Epidermal melanocyte (primary cell): ENCODE results near the gene CCNY.

Experiments used
- DNase-seq: peaks from one replicate; pipeline ENCODE4 v3.0.0; 2011; ENCODE audit warnings: low spot score; ENCODE audit not compliant: insufficient read length

Gene CCNY

DNA sequence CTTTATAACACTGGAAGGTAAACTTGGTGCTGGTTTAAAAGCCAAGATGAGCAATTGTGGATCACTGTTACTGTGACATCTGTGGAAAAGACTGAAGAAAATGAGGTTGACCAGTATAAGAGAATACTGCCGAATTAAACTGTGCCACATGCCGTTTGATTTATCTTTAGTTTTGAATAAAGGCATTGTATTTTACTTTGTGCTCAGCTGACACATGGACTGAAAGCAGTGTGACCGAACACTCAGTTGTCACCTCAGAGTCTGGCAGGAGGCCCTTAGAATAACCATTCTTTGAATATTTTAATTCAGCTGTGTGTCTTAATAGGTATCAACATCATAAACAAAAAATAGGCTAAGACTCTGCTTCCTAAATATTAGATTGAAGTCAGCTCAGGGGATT is 135.1 kb downstream of the CCNY start:
- no peak for DNase-seq

DNA sequence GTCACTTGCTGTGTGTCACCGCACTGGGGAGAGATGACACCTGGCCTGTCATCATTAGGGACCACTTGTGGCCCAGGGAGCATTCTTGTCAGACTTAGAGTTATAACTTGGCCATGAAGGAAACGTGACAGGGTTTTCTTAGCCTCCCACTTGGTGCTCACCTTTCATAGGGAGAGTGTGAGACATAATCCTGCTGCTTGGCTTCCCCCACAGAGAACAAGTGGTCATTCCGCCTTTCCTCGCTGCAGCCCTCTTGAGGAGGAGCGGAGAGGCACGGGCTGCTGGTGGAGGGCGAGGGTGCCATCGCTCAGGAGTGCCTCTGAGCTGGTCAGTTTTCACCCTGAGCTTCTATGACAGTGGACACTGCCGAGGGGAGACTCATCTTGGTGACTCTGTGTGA is 143.8 kb downstream of the CCNY start:
- DNase-seq = no peak

DNA sequence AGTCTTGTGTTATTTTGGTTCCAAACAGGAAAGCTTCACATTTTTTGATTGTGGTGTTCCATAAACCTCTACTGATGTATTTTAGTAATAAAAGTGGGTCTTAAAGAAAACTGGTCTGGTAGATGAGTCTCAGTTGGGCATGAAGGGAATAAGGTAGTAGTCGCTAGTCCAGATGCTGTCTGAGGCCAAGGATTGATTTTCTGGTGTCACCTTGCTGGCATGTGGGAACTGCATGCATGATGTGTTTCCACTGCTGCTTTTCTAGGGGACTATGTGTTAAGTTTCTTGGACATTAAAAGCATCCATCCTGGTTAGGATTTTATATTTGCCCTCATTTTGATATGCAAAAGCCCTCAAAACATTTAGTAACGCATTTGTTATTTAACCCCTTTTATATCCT is 145.1 kb downstream of the CCNY start:
- DNase-seq = no peak

DNA sequence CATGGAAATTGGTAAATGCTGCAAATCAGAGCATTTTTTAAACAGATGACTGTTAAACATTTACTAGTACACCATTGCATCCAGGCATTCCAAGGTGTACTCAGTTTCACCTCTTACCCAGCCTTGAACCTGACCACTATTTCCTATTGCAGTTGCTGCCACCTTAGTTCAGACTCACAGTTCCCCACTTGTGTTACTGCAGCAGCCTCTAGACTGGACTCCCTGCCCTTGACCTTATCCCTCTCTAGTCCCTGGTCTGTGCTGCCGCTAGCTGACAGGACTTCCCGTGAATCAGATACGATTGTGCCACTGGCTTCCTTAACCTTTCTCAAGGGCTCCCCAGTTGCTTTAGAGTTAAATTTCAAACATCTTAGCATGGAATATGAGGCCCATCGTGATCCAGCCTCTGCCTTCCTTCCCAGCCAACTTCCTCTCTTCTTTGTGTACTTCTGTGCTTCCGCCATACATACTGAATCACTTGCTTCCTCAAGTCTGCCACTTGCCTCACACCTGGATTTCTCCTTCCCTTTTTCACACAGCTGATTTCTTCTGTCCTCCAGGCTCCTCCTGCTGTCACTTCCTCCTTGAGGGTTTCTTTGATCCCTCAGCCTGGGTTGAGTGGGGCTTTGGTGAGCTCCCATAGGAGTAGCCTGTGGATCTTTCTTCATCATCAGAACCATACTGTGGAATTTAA is 150.1 kb downstream of the CCNY start:
- DNase-seq = no peak

DNA sequence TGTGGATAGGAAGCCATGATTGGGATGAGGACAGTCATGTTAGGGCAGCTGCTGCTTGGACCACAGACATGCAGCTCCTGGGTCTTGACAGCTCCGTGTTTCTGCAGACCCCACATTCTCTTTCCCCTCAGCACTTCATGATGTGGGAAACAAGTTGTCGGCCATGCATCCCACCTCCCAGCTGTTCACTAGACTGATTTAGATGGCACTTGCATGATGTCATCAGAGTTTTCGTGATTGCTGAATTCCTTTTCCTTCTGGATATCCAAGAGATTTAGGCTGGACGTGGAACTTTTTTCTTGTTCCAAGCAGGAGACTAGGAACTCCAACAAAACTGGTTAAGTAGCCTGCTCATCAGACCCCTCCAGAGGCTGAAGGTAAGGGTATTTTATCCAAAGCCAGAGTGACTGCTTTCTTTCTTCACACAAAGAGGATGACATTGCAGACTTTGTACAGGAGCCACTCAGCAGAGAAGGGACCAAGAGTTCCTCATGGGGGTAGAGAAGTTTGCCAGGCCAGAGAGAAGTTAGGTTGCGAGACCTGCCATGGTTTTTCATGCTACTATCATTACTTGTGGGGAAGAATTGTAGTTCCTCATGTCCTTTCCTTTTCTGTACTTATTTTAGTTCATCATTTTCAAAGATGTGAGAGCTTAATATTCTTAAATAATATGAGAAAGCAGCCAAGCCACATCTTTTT is 151.2 kb downstream of the CCNY start:
- no peak for DNase-seq

DNA sequence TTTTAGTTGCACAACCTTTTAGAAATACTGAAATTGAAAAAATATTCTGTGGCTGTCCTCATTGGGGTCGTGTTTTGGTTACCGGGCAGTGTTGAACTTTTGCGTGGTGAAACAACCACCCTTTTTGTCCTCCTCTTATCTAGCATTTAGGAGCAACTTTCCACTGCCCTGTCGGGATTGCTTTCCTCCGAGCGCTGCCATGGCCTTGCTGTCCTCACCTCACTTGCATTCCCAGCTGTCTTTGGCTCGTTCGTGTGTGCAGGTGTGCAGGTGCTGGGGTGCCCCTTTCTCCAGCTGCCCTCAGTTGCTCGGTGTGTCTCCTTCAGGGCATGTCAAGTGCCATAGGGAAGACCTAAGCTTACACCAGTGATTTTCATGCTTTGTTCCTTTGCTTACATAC is 151.9 kb downstream of the CCNY start:
- no peak for DNase-seq

DNA sequence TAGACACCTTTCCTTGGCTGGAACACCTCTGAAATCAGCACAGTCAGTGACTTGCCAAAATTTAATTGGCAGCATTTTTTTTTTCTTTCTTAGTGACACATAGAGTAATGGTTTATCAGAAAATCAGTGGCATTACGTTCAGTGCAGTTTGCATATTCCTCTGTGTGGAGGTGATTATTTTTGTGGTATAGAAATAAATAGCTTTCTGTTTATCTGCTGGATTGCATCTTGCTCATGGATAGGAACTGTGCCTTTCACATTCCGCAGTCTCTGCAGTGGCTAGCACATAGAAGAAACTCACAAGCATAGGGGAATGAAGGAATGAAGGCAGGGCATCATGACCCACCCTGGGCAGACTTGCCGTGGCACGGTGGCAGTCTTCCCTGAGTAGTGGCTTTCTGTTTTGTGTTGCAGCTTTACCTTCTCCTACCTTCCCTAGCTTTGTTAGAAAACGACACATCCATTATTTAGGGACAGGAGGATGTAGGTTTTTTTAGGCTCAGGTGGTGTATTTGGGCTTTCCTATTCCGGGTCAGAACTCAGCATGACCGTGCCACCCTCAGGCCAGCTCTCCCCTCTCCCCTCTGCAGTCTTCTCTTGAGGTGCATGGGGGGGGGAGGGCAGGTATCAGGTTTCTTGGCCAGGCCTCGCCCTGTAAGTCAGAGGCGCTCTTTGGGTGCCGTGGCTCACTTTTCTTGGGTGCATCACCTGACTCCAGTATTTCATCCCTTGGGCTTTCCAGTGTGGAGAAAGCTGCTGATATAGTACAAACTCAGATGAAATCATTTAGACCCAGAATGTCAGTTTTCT is 156.3 kb downstream of the CCNY start:
- DNase-seq = no peak

DNA sequence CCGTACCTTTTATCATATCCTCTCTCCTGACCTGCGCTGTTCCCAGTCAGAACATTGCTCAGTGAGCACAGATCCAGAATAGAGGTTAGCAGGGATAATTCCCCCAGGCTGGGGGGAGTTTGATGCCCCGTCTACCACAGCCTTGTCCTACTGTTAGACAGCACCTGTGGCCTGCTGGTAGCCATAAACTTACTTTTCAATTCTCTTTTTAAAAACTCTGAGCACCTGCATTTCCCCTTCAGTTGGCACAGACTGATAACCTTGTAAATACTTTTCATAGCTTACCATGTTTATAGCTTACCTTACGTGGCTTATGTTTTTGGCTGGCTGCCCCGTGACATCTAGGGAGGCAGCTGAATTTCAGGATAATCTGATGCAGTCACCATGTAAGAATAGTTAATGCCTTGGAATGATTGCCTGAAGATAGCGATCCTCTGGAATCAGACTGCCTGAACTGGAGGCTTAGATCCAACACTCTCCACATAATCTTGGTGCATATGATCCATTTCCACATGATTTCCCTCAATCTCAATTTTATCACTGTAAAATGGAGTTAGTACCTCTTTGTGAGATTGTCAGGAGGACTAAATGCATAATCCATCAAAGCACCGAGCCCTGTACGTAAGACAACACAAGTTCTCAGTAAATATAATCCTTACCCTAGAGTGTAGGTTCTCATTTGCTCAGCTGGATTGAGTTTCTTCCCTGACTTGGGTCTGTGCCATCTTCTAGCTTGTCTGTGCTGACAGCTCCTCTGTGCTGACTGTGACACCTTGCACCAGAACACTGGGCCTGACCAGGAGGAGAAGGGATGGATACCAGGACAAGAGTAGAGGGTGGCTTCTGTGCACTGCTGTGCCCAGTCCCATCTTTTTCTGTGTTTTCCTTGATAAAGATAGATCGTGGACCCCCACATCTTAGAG is 157.1 kb downstream of the CCNY start:
- no peak for DNase-seq

DNA sequence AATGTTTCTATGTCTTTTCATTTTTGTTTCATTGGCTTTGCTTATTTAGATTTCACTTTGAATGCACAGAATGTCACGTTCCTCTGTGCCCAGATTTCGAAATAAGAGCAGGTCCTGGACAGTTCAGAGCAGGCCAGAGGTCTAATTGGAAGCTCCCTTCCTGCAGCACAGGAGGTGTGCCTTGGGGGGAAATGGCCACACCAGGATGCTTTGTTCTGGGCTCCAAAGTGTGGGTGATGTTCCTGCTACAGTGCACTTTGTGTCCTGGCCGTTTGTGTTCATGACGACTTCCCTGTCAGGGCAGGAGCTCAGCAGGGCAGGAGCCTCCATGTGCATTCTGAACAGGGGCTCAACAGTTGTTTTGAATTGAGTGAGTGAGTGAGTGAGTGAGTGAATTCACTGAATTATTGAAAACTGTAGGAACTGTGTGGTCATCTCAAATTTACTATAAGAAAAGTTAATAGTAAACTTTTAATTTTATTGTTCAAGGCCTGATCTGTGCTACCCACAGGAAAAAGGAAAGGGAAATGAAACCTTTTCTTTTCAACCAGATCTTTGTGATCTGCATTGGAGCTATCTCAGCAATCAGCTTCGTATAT is 159.3 kb downstream of the CCNY start:
- no peak for DNase-seq

DNA sequence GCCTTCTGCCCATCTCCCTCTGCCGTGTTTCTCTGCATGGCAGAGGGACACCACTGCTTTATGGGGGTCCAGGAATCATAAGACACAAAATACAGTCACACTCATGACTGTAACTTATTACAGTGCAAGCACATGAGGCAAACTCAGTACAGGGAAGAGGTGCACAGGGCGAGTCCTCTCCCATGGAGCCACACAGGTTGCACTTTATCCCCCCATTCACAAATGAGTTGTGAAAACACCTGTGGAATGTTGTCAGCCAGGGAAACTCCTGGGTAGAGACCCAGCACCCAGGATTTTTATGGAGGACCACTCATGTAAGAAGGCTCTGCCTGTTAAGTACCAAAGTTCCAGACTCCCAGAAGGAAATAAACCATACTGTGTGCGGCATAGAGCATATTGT is 161.6 kb downstream of the CCNY start:
- DNase-seq = no peak

DNA sequence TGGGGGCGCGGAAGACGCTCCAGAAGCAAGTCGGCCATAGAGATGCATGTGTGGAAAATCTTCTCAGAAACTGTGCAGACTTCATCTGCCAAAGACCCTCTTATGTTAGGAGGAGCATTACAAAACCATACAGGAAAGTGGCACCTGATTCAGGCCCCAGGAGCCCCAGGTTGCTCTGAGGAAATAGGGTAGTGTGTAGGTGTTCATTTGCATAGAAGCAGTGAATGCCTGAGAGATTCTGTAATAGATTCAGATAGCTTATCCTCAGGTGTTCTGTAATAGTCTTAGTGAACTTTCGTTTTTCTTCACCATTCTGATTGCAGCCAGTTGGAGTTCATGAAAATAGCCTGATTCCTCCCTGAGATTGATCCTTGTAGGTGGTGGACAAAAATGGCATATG is 162.4 kb downstream of the CCNY start:
- DNase-seq = no peak

DNA sequence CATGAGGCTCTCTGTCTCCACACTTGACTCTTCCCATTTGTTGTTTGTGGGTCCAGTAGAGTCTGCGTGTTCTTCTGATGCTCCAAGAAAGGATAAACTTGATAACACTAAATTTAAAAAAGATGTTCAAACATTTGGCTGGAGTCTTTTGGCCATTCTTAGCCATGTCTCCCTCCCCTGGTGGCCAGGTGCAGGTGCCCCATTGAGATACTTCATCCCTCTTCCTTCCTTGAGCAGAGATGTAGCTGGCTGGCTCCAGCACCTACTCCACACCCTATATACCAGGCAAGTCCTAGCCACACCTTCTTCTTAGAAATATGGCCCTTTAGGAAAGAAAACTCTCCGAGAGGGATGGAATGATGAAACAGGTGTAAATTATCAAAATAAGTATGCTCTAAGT is 165.6 kb downstream of the CCNY start:
- DNase-seq = no peak

DNA sequence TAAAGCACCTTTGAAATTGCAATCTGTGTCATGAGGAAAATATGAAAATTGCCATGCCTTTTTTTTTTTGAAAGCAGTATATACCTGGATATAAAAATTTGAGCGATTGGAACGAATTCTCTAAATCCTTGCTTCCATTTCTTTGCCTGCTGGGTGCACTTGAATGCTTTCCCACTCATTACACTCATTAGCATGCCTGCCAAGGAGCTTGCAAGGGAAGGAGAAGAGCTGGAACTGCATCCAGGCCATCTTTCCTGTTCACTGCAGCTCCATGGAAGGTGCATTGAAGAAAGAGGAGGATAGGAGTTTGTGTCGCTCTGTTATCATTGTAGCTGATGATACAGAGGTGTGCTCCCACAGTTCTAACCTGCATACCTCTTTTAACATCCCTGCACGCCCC is 166.4 kb downstream of the CCNY start:
- no peak for DNase-seq

DNA sequence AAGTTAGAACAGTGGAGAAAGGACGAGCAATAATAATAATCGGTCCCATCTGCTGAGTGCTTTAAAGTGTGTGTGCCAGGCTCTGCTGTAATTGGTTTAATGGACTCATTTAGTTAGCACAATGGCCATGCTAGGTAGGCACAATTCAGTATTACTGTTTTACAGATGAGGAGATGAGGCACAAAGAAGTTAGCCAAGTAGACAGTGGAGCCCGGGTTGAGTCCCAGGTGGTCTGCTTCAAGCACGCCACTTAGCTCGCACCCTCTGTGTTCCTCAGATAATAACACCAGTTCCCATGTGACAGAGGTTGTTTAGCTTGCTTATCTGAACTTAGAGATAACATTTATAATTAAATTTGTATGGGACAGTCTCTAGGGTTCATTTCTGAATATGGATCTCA is 167.3 kb downstream of the CCNY start:
- no peak for DNase-seq

DNA sequence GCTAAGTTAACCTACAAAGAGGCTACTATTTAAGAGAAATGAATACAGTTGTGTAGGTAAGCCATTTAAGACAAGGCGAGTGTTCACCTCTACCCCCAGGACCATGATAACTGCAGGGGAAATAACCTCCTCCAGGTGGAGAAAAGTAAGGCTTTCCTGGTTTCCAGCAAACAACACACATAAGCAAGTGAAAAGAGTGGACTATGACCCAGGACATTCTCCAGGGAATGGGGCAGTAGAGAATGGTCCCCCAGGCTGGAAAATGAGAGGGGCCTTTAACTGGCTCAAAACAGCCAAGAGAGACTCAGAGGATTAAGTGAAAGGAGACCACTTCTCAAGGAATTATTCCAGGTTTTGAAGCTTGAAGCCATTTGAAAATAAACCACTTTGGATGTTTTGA is 167.8 kb downstream of the CCNY start:
- DNase-seq = no peak

DNA sequence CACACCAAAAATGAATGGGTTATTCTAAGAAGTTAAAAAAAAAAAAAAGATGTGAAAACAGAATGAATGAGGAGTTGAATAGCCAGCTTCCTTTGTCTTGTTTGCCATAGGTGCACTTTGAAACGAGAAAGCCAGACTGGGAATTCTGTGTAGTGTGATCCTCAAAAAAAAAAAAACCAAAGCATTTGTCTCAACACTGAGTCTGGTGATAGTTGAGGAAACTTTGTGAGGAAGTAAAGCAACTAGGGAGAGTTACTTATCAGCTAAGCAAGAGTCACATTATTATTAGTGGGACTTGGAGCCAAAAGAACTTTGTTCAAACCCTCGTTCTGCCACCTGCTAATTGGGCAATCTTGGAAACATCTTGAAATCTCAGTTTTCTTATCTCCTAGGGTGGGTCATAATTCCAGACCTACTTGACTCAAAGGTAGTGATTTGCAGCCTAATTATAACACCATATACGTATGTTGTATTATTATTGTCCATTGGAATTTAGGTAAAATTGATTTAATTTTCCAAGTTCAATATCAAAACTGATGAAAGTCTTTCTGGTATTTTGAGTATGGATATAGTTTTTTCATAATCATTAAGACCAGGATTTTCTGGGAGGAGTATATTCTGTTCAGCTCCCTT is 169.0 kb downstream of the CCNY start:
- no peak for DNase-seq

DNA sequence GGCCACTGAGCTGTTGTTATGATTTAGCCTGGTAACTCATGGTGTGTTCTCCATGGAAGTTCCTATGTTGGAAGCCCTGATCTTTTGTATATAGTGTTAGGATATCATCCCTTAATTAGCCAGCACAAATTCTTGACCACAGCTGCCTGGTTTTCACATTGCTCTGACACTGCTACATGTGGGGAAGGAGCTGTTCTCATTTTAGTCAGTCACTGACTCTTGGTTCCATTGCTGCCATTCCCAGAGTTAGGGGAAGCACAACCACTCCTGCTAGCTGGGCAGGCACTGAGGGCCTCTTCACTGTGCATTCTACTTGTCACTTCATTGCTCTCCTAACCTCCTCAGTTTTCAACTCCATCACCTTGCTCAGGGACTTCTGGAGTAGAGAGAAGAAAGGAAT is 170.4 kb downstream of the CCNY start:
- DNase-seq = no peak

DNA sequence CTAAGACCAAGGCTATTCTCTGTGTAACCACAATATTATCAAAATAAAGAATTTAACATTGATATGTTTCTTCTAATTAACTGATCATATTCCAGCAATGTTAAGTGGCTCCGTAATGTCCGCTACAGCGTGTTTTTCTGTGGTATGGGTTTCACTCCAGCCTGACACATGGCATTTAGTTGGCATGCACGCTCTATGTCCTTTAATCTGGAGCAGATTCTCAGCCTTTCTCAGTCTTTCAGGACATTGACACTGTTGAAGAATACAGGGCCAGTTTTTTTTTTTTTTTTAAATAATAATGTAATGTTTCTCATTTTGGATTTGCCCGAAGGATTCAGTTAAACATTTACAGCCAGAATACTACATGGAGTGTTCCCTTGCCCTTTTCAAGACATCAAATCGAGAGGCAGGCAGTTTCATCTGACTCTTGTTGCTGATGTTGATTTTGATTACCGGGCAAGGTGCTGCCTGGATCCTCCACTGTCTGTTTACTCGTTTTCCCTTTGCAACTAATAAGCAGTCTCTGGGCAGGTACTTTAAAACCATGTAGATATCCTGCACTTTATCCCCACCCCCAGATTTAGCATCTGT is 171.3 kb downstream of the CCNY start:
- no peak for DNase-seq

DNA sequence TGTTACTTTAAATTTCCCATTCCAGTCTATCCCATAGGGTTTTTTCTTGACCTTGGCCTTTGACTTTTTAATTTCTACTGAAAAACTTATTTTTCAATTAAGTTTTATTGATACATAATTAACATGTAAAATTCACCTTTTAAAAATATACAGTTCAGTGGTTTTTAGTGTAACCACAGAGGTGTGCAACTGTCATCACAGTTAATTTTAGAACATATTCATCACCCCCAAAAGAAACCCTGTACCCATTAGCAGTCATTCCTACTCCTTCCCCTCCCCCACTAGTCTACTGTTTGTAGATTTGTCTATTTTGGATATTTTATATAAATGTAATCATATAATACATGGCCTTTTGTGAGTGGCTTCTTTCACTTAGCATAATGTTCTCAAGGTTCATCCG is 172.3 kb downstream of the CCNY start:
- DNase-seq = no peak

DNA sequence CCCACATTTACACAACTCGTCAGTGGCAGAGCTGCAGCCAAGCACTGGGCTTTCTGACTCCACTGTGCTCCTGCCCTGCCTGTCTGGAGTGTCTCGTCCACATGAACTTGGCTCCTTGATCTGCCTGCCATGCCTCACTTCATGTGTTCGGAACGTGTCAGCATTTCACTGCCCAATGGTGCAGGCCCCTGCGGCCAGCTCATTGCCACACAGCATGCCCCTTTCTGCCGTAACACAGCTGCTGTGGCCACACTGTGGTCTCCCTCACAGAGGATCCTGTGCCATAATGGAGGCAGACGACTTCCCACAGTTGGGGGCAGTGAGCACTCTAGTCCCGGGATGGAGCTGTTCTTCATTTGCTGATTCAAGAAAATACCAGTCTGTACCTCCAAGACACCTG is 174.6 kb downstream of the CCNY start:
- no peak for DNase-seq
